DND-41 (cell line): Measurements from ENCODE around the gene RBMX.

Experiments used
- ATAC-seq: fragments of 200-7000 bp; cut with Tn5 transposase; 3 replicates; pipeline ENCODE4 v1.9.1; 2021; ENCODE audit warnings: low read depth; ENCODE audit not compliant: insufficient read depth
- DNase-seq: peaks from one replicate; pipeline ENCODE4 v3.0.0-alpha.2; 2020
- H2AFZ ChIP-seq: 2 replicates; pipeline ENCODE4 v1.6.0; 2012; ENCODE audit warnings: low read depth, low read length
- H3K27ac ChIP-seq: 2 replicates; pipeline ENCODE4 v1.5.1; 2012; ENCODE audit warnings: low read length, inconsistent platforms
- H3K27me3 ChIP-seq: fragments of 200-600 bp; sonication (generic); 2 replicates; pipeline ENCODE4 v1.6.0; 2012; ENCODE audit warnings: low read length, mild to moderate bottlenecking, inconsistent platforms; ENCODE audit not compliant: insufficient read depth, poor library complexity
- H3K36me3 ChIP-seq: 2 replicates; pipeline ENCODE4 v1.5.1; 2012; ENCODE audit warnings: low read length, inconsistent platforms; ENCODE audit not compliant: insufficient read depth
- H3K4me1 ChIP-seq: 2 replicates; pipeline ENCODE4 v1.5.1; 2012; ENCODE audit warnings: mild to moderate bottlenecking, low read length; ENCODE audit not compliant: insufficient read depth
- H3K4me2 ChIP-seq: 2 replicates; pipeline ENCODE4 v1.6.0; 2012; ENCODE audit warnings: mild to moderate bottlenecking, moderate library complexity, low read length, inconsistent platforms; ENCODE audit not compliant: insufficient read depth
- H3K4me3 ChIP-seq, 2 experiments: fragments of 200-600 bp in 1 of 2; shearing (Covaris generic) in 1 of 2; 2 replicates each; pipeline ENCODE4 v1.5.1; 2012 to 2016; ENCODE audit warnings: inconsistent platforms in 2 of 2, low read length in 2 of 2, mild to moderate bottlenecking in 2 of 2, low read depth in 1 of 2, moderate library complexity in 1 of 2
- H3K79me2 ChIP-seq: 2 replicates; pipeline ENCODE4 v1.6.0; 2012; ENCODE audit warnings: low read length, inconsistent platforms; ENCODE audit not compliant: insufficient read depth
- H3K9ac ChIP-seq: 2 replicates; pipeline ENCODE4 v1.6.0; 2012; ENCODE audit warnings: low read depth, mild to moderate bottlenecking, inconsistent platforms, low read length, moderate library complexity
- H3K9me3 ChIP-seq: 2 replicates; pipeline ENCODE4 v1.5.1; 2012; ENCODE audit warnings: low read length, moderate library complexity, mild to moderate bottlenecking, inconsistent platforms; ENCODE audit not compliant: insufficient read depth, severe bottlenecking
- H4K20me1 ChIP-seq: 2 replicates; pipeline ENCODE4 v1.6.0; 2012; ENCODE audit warnings: low read length; ENCODE audit not compliant: insufficient read depth
- CTCF ChIP-seq: IDR thresholded peaks from 2 replicates; pipeline ENCODE4 v1.5.1; 2012; ENCODE audit warnings: borderline replicate concordance, low read length, moderate library complexity, mild to moderate bottlenecking; ENCODE audit not compliant: poor library complexity, severe bottlenecking; ENCODE audit errors: extremely low read depth
- EZH2 ChIP-seq: IDR thresholded peaks from 3 replicates; pipeline ENCODE4 v1.6.1; 2012; ENCODE audit warnings: borderline replicate concordance, low read depth, mild to moderate bottlenecking, moderate library complexity, low read length, inconsistent platforms; ENCODE audit not compliant: severe bottlenecking

The RBMX gene

GRCh38 chrX:136867096-136867491 lies 13.4 kb downstream of the RBMX start:
- ATAC-seq (no peak), DNase-seq (no peak)
- H3K4me2 ChIP-seq, result no peak overlapping the region
- TF ChIP-seq CTCF (no peak), EZH2 (no peak)
- H3K4me1 ChIP-seq, result peaks cover 8% of the 10 kb centered on the region; the same call in 1 of the 2 replicates
- H4K20me1 ChIP-seq, result peaks cover 17% of the 10 kb centered on the region; the same call in 1 of the 2 replicates
- no peaks in the 10 kb centered on the region for H3K27me3 ChIP-seq
- no peak overlapping the region for H3K4me3 ChIP-seq
- no peak overlapping the region for H2AFZ ChIP-seq
- H3K36me3 ChIP-seq, result peaks cover 68% of the 10 kb centered on the region
- no peaks in the 10 kb centered on the region for H3K9me3 ChIP-seq
- H3K9ac ChIP-seq, result no peak overlapping the region
- peaks cover 26% of the 10 kb centered on the region; the same call in 1 of the 2 replicates for H3K79me2 ChIP-seq
- H3K27ac ChIP-seq, result no peak overlapping the region

- Histone ChIP-seq H3K9ac (no peak overlapping the region), H3K27ac (no peak overlapping the region), H3K79me2 (peaks cover 22% of the 10 kb centered on the region; the same call in 1 of the 2 replicates), H4K20me1 (peaks cover 13% of the 10 kb centered on the region; the same call in 1 of the 2 replicates), H3K4me2 (no peak overlapping the region), H3K9me3 (no peaks in the 10 kb centered on the region), H3K4me3 (no peak overlapping the region), H3K36me3 (peaks cover 67% of the 10 kb centered on the region), H2AFZ (no peak overlapping the region), H3K4me1 (peaks cover 4% of the 10 kb centered on the region; the same call in 1 of the 2 replicates), H3K27me3 (no peaks in the 10 kb centered on the region)
- no peak for DNase-seq
- no peak; the same call in 1 of the 3 replicates for ATAC-seq
- TF ChIP-seq CTCF (no peak), EZH2 (no peak)
Observed at GRCh38 chrX:136866337-136867095, 14.0 kb downstream of the RBMX start.

- ATAC-seq, result 0 out of 3 replicates have a peak, but pooled peaks have one; percentile 10
- Histone ChIP-seq H3K27me3 (no peaks in the 10 kb centered on the region), H3K4me2 (no peak overlapping the region), H3K36me3 (peaks cover 67% of the 10 kb centered on the region), H3K27ac (no peak overlapping the region), H4K20me1 (peaks cover 13% of the 10 kb centered on the region; the same call in 1 of the 2 replicates), H3K4me1 (peaks cover 4% of the 10 kb centered on the region; the same call in 1 of the 2 replicates), H3K9ac (no peak overlapping the region), H2AFZ (no peak overlapping the region), H3K9me3 (no peaks in the 10 kb centered on the region), H3K79me2 (peaks cover 18% of the 10 kb centered on the region; the same call in 1 of the 2 replicates), H3K4me3 (no peak overlapping the region)
- no peak for TF ChIP-seq CTCF
- TF ChIP-seq EZH2, result no peak
- no peak for DNase-seq
Observed at GRCh38 chrX:136865270-136866158, 15.0 kb downstream of the RBMX start.
